Peyer's patch (tissue), 4 donors: ENCODE data around the gene DLX4. TPM values are rescaled to one million over a fixed set of nuclear protein-coding genes. Genes with fewer than 3 reads are reported as not detected.

ENCODE experiments used
- DNase-seq, 3 donors: peaks; one replicate each; pipeline ENCODE4 v3.0.0-alpha.2; 2017 to 2019
- H3K27ac ChIP-seq, 4 donors: fragments of 200-600 bp; sonication (generic); one replicate each; pipeline ENCODE4 v1.5.1; 2016 to 2019
- H3K27me3 ChIP-seq, 2 donors: fragments of 200-600 bp; sonication (generic); one replicate each; pipeline ENCODE4 v1.5.1; 2019
- H3K36me3 ChIP-seq, 3 donors: fragments of 200-600 bp; sonication (generic); one replicate each; pipeline ENCODE4 v1.5.1; 2016 to 2019
- H3K4me1 ChIP-seq, 4 donors: fragments of 200-600 bp; sonication (generic); one replicate each; pipeline ENCODE4 v1.5.1; 2016 to 2019
- H3K4me3 ChIP-seq, 4 donors: fragments of 200-600 bp; sonication (generic); 1 replicate in 3 of 4; 2 replicates in 1 of 4; pipeline ENCODE4 v1.5.1; 2016 to 2019; ENCODE audit warnings: mild to moderate bottlenecking in 1 of 4
- H3K9me3 ChIP-seq, 4 donors: fragments of 200-600 bp; sonication (generic); one replicate each; pipeline ENCODE4 v1.5.1; 2016 to 2019; ENCODE audit warnings: mild to moderate bottlenecking in 1 of 4
- CTCF ChIP-seq, 6 experiments: fragments of 450-650 bp in 4 of 6; fragments of 200-600 bp in 2 of 6; sonication (generic) in 1 of 6; IDR thresholded peaks; one replicate each; pipeline ENCODE4 v1.5.1; 2017 to 2019; ENCODE audit warnings: antibody characterized with exemption in 6 of 6, mild to moderate bottlenecking in 3 of 6, moderate library complexity in 1 of 6
- POLR2A ChIP-seq, 2 donors: fragments of 450-650 bp; IDR thresholded peaks; one replicate each; pipeline ENCODE4 v1.5.1; 2017; ENCODE audit warnings: antibody characterized with exemption in 2 of 2, mild to moderate bottlenecking in 2 of 2, moderate library complexity in 2 of 2
- total RNA-seq, 4 donors: library from RNA; depleted of rRNA; stranded (reverse); fragments of >200 nt; gene quantifications; one replicate each; pipeline ENCODE4 v1.1.0, GENCODE V29; 2016

Gene DLX4
- total RNA-seq, 4 donors from 2014 or later = not detected

GRCh38 chr17:49966767-49967166 is 2.2 kb upstream of the DLX4 start:
- H3K4me1 ChIP-seq = peaks cover 0 to 37% (median 11%) of the 10 kb centered on the region in 4 donors
- H3K27ac ChIP-seq = no peak overlapping the region
- TF ChIP-seq CTCF (IDR thresholded peaks at IDR 0.05) (no peak), POLR2A (IDR thresholded peaks at IDR 0.05) (no peak)
- DNase-seq = no peak
- H3K27me3 ChIP-seq = peaks cover 0 to 80% of the 10 kb centered on the region in 2 donors
- H3K9me3 ChIP-seq = no peaks in the 10 kb centered on the region
- no peak overlapping the region for H3K4me3 ChIP-seq
- H3K36me3 ChIP-seq = no peaks in the 10 kb centered on the region

- no peak for TF ChIP-seq CTCF (IDR thresholded peaks at IDR 0.05)
- TF ChIP-seq POLR2A (IDR thresholded peaks at IDR 0.05) = no peak
- Histone ChIP-seq H3K27me3 (peaks cover 0 to 83% of the 10 kb centered on the region in 2 donors), H3K9me3 (no peaks in the 10 kb centered on the region), H3K4me3 (no peak overlapping the region), H3K4me1 (peaks cover 0 to 41% (median 11%) of the 10 kb centered on the region in 4 donors), H3K27ac (no peak overlapping the region), H3K36me3 (no peaks in the 10 kb centered on the region)
- no peak for DNase-seq
Measured at GRCh38 chr17:49967205-49967604, 1.8 kb upstream of the DLX4 start.

GRCh38 chr17:49967621-49968404 is 1.2 kb upstream of the DLX4 start:
- no peak for DNase-seq

GRCh38 chr17:49968405-49969133 is 421 bp upstream of the DLX4 start:
- TF ChIP-seq POLR2A (IDR thresholded peaks at IDR 0.05) (no peak), CTCF (IDR thresholded peaks at IDR 0.05) (no peak)
- peak in 2 of 3 donors; percentile 52 to 73 for DNase-seq
- Histone ChIP-seq H3K36me3 (no peaks in the 10 kb centered on the region), H3K27ac (no peak overlapping the region), H3K4me1 (peaks cover 0 to 50% (median 11%) of the 10 kb centered on the region in 4 donors), H3K9me3 (no peaks in the 10 kb centered on the region), H3K27me3 (peaks cover 0 to 82% of the 10 kb centered on the region in 2 donors), H3K4me3 (peak overlapping the region; percentile 46 to 60 (median 51))

More at GRCh38 chr17:49967621-49968404, 1.2 kb upstream of the DLX4 start:
- Histone ChIP-seq H3K4me3 (peak overlapping the region; percentile 46 to 60 (median 51)), H3K9me3 (no peaks in the 10 kb centered on the region), H3K27me3 (peaks cover 0 to 83% of the 10 kb centered on the region in 2 donors), H3K36me3 (no peaks in the 10 kb centered on the region), H3K27ac (no peak overlapping the region), H3K4me1 (peaks cover 0 to 47% (median 11%) of the 10 kb centered on the region in 4 donors)
- TF ChIP-seq CTCF (IDR thresholded peaks at IDR 0.05) = no peak
- TF ChIP-seq POLR2A (IDR thresholded peaks at IDR 0.05) = no peak

GRCh38 chr17:49969795-49970389 is 902 bp downstream of the DLX4 start:
- peak overlapping the region in 3 of 4 donors; percentile 46 to 60 (median 56) for H3K4me3 ChIP-seq
- H3K9me3 ChIP-seq = no peaks in the 10 kb centered on the region
- H3K27me3 ChIP-seq = peaks cover 0 to 74% of the 10 kb centered on the region in 2 donors
- H3K27ac ChIP-seq = no peak overlapping the region
- no peak for DNase-seq
- H3K36me3 ChIP-seq = no peaks in the 10 kb centered on the region
- peaks cover 0 to 40% (median 11%) of the 10 kb centered on the region in 4 donors for H3K4me1 ChIP-seq
- TF ChIP-seq POLR2A (IDR thresholded peaks at IDR 0.05) = no peak
- no peak for TF ChIP-seq CTCF (IDR thresholded peaks at IDR 0.05)
